Gastroesophageal sphincter (tissue), 3 donors: ENCODE results near the gene WHAMM.

Experiments
- CTCF ChIP-seq, 4 experiments: fragments of 200-600 bp in 2 of 4; fragments of 450-650 bp in 2 of 4; sonication (generic) in 1 of 4; IDR thresholded peaks; one replicate each; pipeline ENCODE4 v1.5.1; 2017 to 2019; ENCODE audit warnings: antibody characterized with exemption in 4 of 4, mild to moderate bottlenecking in 2 of 4, moderate library complexity in 2 of 4
- EP300 ChIP-seq: sonication (generic); formaldehyde crosslinking; IDR thresholded peaks from one replicate; pipeline ENCODE4 v1.6.1; 2017; ENCODE audit warnings: antibody characterized with exemption, mild to moderate bottlenecking

- TF ChIP-seq CTCF (IDR thresholded peaks at IDR 0.05) (no peak), EP300 (no peak)
Measured at GRCh38 chr15:82771789-82772607, 37.4 kb upstream of the WHAMM start.
